HG03095 (cell line): ENCODE results near the gene HIVEP2.

Experiments used
- ATAC-seq: cut with Tn5 transposase; IDR thresholded peaks from one replicate; pipeline ENCODE4 v1.9.1; 2021; ENCODE audit warnings: moderate library complexity; ENCODE audit not compliant: unreplicated experiment

The HIVEP2 gene

GRCh38 chr6:142744836-142745235 lies 200.1 kb downstream of the HIVEP2 start:
- ATAC-seq, result no peak

GRCh38 chr6:142740449-142740848 lies 204.5 kb downstream of the HIVEP2 start:
- no peak for ATAC-seq

DNA sequence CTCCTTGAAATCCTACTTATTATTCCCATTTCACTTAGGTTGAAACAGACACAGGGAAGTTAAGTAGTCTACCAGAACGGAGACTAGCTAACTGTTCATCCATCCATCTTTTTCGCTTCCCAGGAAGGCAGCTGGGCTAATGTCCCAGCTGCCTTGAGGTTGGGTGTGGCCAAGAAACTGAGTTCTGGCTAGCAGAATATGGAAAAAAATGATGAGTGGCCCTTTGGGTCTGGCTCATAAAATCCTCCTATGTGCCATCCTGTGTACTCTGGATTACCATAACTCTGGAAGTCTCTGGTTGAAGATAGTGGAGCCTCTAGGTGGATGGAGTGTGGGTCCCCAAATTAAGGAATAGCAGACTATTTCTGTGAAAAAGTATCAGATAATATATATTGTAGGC lies 206.2 kb downstream of the HIVEP2 start:
- no peak for ATAC-seq

DNA sequence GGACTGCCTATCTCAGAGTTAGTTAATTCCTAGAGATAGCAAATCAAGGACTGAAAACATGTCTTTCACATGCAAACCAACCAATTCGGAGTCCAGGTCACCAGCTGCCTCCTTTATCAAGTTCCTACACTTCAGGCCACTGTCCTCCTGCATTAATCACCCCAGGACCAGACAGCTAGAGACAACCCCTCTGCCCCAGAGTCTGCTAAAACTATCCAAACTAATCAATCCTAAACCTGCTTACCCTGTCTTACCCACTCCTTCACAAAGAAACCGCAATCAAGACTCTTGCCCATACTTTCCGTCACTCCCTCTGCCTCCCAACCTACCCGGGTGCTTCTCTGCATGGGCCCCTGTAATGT lies 207.0 kb downstream of the HIVEP2 start:
- ATAC-seq, result no peak

DNA sequence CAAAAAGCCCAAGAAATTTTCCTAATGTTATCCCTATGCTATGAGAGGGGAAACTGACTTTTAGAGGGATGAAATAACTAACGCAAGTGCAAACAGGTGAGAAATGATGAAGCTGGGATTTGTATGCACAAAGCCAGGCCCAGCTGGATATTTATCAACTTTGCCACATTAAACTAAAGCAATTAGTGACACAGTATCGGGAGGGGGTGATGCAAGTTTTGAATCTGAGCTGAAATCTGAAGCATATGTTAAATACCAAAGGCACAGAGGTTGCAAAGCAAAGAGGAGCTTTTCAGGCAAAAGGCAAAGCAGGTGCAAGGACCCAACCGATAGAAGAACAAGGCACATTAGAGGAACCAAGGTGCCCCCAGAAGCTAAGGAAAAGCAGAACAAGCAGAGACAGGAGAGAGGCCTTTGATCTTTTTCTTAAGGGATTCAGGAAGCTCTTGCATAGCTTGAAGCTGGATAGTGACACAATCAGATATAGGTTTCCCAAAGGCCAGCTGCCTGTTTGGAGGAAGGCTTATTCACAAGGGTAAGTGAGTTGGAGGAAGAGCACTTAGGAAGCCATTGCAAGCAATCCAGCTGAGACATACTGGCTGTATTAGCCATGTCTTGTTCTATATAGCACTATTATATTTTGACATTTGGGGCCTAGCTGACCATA lies 207.5 kb downstream of the HIVEP2 start:
- ATAC-seq, result no peak

GRCh38 chr6:142735204-142735603 lies 209.8 kb downstream of the HIVEP2 start:
- ATAC-seq, result no peak

- ATAC-seq, result no peak
Measured at GRCh38 chr6:142732790-142733189, 212.2 kb downstream of the HIVEP2 start.

DNA sequence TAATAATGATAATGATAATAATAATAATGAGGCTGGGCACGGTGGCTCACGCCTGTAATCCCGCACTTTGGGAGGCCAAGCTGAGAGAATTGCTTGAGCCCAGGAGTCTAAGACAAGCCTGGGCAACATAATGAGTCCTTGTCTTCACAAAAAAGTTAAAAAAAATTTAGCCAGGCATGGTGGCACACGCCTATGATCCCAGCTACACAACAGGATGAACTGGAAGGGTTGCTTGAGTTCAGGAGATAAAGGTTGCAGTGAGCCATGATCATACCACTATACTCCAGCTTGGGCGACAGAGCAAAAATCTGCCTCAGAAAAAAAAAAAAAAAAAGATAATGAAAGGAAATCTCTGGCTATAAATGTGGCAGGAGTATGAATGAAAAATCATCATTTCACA lies 213.4 kb downstream of the HIVEP2 start:
- no peak for ATAC-seq

- no peak for ATAC-seq
Measured at GRCh38 chr6:142729618-142730017, 215.4 kb downstream of the HIVEP2 start.

- ATAC-seq, result no peak
Measured at GRCh38 chr6:142728910-142729481, 216.0 kb downstream of the HIVEP2 start.

DNA sequence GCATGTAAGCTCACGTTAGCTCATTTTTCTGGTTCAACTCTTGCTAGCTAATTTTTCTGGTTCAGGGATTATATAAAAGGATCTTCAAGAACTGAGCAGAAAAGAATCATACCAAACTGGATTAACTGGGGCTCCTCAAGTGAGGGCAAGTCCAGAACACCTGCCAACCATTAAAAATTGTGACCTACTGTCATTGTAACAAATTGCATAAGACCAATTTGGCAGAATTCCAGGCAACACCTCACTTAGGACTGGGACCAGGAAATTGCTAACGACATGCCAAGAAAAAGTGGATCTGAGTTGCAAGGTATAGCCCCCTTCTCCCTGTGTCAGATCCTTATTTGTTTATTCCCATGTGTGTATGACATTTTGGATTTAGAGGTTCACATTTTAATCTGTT lies 216.6 kb downstream of the HIVEP2 start:
- ATAC-seq, result no peak

DNA sequence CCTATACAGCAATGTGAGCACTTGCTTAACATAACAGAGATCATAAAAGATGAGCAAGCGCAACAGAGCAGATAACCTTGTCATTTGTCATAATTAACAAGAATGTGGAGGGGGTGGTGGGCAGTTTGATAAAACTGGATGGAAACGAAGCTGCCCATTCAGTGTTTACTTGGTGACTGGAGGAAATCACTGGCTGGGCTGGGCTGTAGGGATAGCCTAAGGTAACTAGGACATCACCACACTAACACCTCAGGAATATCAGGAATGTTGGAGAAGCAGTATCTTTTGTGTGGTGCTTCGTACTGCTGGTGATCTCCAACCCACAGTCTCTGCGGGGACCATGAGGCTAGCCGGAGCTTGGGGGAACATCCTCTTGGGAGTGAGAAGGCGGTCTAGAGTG lies 218.4 kb downstream of the HIVEP2 start:
- no peak for ATAC-seq

GRCh38 chr6:142725024-142725770 lies 219.8 kb downstream of the HIVEP2 start:
- ATAC-seq, result no peak

DNA sequence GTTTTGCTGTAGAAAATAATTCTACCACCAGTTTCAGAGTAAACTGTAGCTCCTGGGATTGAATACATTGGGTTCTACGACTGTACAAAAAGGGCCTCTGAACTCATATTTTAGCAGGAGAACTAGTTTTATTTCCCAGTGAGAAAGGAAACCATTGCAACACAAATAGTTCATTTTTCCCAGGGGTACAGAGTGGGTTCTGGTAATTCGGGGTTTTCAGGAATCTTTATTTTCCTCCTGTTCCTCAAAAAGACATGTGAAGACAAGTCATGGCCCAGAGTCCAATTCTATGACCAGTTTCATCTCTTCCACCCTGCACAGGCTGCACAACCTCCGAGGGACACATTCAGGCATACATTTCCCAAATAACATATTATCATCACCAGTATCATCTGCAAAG lies 222.1 kb downstream of the HIVEP2 start:
- ATAC-seq, result no peak

- ATAC-seq, result no peak
Measured at GRCh38 chr6:142722012-142722411, 223.0 kb downstream of the HIVEP2 start.

DNA sequence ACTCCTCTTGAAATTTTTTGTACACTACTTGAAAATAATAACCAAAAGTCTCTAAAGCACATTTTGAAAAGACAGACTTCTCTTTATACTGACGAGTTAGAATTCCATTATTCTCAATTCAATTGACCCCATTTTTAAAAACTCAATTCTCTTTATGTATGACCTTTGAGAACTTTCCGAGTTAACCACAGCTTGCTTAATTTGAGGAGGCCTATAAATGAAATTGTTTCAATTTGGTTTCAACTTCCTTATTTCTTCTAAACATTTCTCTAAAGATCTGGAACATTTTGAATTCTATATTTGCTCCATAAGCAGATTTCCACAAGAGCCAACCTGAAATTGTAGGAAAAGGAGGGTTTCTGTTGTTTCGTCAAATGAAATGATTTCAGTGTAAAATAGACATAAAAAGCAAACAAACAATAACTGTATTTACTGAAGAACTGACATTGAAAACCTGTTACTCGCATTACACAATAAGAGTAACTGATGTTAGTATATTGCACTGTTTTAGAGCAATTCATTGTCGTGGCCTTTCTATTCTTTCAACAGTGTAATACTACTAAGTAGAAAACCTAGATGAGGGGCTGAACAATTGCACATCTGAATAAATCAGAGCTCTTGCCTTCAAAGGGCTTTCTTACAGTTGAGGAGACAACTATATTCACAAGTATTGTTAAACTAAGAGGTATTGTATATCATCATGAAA lies 223.6 kb downstream of the HIVEP2 start:
- no peak for ATAC-seq

DNA sequence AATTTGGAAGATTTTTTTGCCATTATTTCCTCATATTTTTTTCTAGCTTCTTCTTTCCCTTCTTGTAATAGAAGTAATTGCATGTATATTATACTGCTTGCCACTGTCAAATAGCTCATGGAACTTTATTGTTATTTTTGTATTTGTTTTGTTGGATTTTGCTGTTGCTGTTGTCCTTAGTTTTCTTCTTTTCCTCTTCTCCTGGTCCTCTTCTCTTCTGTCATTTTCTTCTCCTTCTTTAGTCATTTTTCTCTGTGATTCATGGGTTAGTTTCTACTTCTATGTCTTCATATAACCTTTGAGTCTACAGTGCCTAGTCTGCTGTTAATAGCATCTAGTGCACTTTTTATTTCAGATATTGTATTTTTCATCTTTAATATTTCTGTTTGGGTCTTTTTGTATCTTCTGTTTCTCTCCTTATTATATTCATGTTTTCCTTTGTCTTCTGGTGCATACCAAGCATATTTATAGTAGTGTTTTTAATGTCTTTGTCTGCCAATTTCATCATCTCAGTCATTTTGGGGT lies 226.2 kb downstream of the HIVEP2 start:
- ATAC-seq, result no peak

GRCh38 chr6:142716097-142716496 lies 228.9 kb downstream of the HIVEP2 start:
- no peak for ATAC-seq

DNA sequence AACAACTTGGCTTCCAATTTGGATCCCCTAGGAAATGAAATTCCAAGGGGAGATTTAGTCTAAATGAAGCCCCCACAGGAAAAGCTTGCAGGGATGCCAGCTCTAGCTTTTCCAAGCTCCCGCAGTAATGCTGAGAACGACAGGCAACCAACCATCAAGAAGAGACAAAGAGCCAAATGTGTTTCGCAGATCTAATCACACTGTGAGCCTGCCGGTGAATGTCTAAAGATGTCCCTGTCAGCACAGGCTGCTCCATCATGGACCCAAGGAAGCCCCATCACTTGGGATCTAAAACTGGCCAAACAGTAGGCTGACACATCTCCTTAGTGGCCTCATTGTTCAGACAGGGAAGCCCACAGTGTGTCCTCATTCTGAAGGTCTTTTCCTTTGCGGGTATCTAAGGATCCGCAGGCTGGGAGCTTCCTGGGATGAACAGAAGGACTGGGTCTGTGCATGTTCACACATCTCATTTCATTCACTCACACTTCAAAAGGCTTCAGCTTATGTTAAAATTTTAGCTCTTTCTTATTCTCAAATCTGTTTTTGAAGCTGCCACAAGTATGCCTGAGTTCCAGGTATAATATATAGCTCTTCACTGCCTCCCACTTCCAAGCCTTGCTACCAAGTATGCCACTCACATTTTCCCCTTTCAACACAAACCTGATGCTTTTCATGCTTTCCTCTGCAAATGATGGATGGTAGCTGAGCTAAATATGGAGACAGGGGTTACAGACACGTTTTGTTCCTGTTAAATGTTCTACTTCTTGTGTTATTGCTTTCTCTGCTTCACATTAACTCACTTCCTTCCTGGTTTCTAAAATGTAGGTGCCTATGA lies 229.8 kb downstream of the HIVEP2 start:
- no peak for ATAC-seq

DNA sequence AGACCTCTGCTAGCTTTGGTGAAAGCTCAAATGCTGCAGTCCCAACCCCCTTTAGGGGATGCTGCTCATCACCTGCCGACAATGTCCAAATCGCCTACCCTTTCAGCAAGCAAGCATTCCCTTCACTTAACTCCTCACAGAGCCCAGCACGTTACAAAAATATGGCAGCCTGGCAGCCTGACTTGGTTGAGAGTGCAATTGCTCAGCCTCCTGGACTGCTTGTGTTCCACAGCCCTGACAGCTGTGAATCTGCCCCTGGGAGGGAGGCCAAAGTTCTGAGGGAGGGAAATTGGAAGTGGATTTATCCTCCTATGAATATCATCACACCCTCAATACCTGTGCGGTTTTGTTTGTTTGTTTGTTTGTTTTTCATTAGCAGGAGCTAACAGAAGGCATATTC lies 231.0 kb downstream of the HIVEP2 start:
- no peak for ATAC-seq

GRCh38 chr6:142712231-142712630 lies 232.7 kb downstream of the HIVEP2 start:
- ATAC-seq, result no peak
